Sigmoid colon (tissue), 4 donors: ENCODE data around the gene MFSD6.

Experiments used
- EP300 ChIP-seq, 4 donors: sonication (generic); formaldehyde crosslinking; IDR thresholded peaks; one replicate each; pipeline ENCODE4 v1.6.1; 2017; ENCODE audit warnings: antibody characterized with exemption in 4 of 4
- TF ChIP-seq, protein P1 (sequence below), 4 experiments: fragments of 450-650 bp in 3 of 4; fragments of 200-600 bp in 1 of 4; IDR thresholded peaks; one replicate each; pipeline ENCODE4 v1.5.1; 2016 to 2019; ENCODE audit warnings: antibody characterized with exemption in 4 of 4, mild to moderate bottlenecking in 3 of 4, moderate library complexity in 2 of 4

- TF ChIP-seq, protein P1, sequence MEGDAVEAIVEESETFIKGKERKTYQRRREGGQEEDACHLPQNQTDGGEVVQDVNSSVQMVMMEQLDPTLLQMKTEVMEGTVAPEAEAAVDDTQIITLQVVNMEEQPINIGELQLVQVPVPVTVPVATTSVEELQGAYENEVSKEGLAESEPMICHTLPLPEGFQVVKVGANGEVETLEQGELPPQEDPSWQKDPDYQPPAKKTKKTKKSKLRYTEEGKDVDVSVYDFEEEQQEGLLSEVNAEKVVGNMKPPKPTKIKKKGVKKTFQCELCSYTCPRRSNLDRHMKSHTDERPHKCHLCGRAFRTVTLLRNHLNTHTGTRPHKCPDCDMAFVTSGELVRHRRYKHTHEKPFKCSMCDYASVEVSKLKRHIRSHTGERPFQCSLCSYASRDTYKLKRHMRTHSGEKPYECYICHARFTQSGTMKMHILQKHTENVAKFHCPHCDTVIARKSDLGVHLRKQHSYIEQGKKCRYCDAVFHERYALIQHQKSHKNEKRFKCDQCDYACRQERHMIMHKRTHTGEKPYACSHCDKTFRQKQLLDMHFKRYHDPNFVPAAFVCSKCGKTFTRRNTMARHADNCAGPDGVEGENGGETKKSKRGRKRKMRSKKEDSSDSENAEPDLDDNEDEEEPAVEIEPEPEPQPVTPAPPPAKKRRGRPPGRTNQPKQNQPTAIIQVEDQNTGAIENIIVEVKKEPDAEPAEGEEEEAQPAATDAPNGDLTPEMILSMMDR (IDR thresholded peaks at IDR 0.05) = no peak
- no peak for TF ChIP-seq EP300 (IDR thresholded peaks at IDR 0.05)
Observed at GRCh38 chr2:190513877-190514276, 105.7 kb downstream of the MFSD6 start.
